Right cardiac atrium (tissue), 5 donors: ENCODE results near the gene ARMCX6. TPM values are rescaled to one million over a fixed set of nuclear protein-coding genes. Genes with fewer than 3 reads are reported as not detected.
"Not testable (repeated sequence)": the region's sequence is repeated elsewhere in the genome, so short reads cannot be mapped to it uniquely, and the experiment has no call there.

Experiments used
- ATAC-seq, 2 donors: fragments of 200-7000 bp; cut with Tn5 transposase; one replicate each; pipeline versions ENCODE4 v1.8.0 to v1.9.1; 2020; ENCODE audit warnings: moderate library complexity in 2 of 2, mild to moderate bottlenecking in 1 of 2
- DNase-seq, 3 donors: peaks; one replicate each; pipeline ENCODE4 v3.0.0-alpha.2; 2020
- H3K27ac ChIP-seq: one replicate; pipeline ENCODE4 v1.5.1; 2013; ENCODE audit warnings: mild to moderate bottlenecking, low read length, control low read depth, moderate library complexity
- H3K27me3 ChIP-seq: one replicate; pipeline ENCODE4 v1.6.1; 2013; ENCODE audit not compliant: control insufficient read depth, insufficient read depth
- H3K4me1 ChIP-seq: one replicate; pipeline ENCODE4 v1.6.1; 2013; ENCODE audit warnings: low read length; ENCODE audit not compliant: control insufficient read depth, insufficient read depth
- H3K4me3 ChIP-seq: one replicate; pipeline ENCODE4 v1.5.1; 2013; ENCODE audit warnings: low read length, control low read depth
- H3K9me3 ChIP-seq: one replicate; pipeline ENCODE4 v1.6.1; 2013; ENCODE audit warnings: low read length; ENCODE audit not compliant: control insufficient read depth
- WGBS: extraction: QIAGEN DNeasy Blood & Tissue Kit; methylation state at CpG from one replicate; pipeline ENCODE4 v1.1.7; 2013; 5-methylcytosine and 5-hydroxymethylcytosine counted together
- intact Hi-C, 4 donors: fragments of 100-400 bp; cut with DNase I; formaldehyde crosslinking; loops; one replicate each; pipeline versions ENCODE4 v1.11.0 to v1.14.0; 2022 to 2023
- long read RNA-seq, 4 donors: library from polyadenylated mRNA; unstranded; transcript quantifications; one replicate each; pipeline ENCODE4 v2.0.0, GENCODE V29; 2020 to 2021
- polyA plus RNA-seq: library from polyadenylated mRNA; stranded (reverse); fragments of 200-250 nt; gene quantifications from one replicate; pipeline ENCODE4 v1.2.3, GENCODE V29; 2013
- total RNA-seq, 4 donors: library from RNA; stranded (reverse); fragmentation: NEBNext Ultra II Directional; extraction: Animal tissue kit (Norgen Biotek cat#: 25700); gene quantifications; one replicate each; pipeline ENCODE4 v1.2.1, GENCODE V29; 2021
- donor health status: healthy with polysubstance abuse.
- donor health status: DM: no; HTN: yes; CAD: no.
- donor health status: DM: no; HTN: no; CAD: no.
- donor health status: DM: no; HTN: yes; CAD: no; lungs with severe emphysema.
- donor health status: DM: yes; HTN: yes; CAD: no.

ARMCX6 gene
- total RNA-seq (10 to 100 TPM; 27.6 to 45.3 (median 31.4) TPM), polyA plus RNA-seq (30.3 TPM)
- long read RNA-seq, donor 1, transcript ARMCX6-201 (3 exons, 1,846 nt) = major isoform, 18 of 28 reads
- long read RNA-seq, donor 1, partial matches to known transcripts = 8 of 28 reads
- long read RNA-seq, donor 1, other reads (novel, unspliced or antisense) = 1 of 28 reads
- long read RNA-seq, donor 2, transcript ARMCX6-201 (3 exons, 1,846 nt) = major isoform, 5 of 8 reads
- long read RNA-seq, donor 2, partial matches to known transcripts = 0 of 8 reads
- long read RNA-seq, donor 2, other reads (novel, unspliced or antisense) = 1 of 8 reads
- long read RNA-seq, donor 3, transcript ARMCX6-201 (3 exons, 1,846 nt) = major isoform, 15 of 28 reads
- long read RNA-seq, donor 3, transcript ARMCX6-206 (4 exons, 846 nt) = minor isoform, 5 of 28 reads
- long read RNA-seq, donor 3, partial matches to known transcripts = 0 of 28 reads
- long read RNA-seq, donor 3, other reads (novel, unspliced or antisense) = 6 of 28 reads
- long read RNA-seq, donor 4, transcript ARMCX6-201 (3 exons, 1,846 nt) = major isoform, 11 of 16 reads
- long read RNA-seq, donor 4, partial matches to known transcripts = 0 of 16 reads
- long read RNA-seq, donor 4, other reads (novel, unspliced or antisense) = 3 of 16 reads

DNA sequence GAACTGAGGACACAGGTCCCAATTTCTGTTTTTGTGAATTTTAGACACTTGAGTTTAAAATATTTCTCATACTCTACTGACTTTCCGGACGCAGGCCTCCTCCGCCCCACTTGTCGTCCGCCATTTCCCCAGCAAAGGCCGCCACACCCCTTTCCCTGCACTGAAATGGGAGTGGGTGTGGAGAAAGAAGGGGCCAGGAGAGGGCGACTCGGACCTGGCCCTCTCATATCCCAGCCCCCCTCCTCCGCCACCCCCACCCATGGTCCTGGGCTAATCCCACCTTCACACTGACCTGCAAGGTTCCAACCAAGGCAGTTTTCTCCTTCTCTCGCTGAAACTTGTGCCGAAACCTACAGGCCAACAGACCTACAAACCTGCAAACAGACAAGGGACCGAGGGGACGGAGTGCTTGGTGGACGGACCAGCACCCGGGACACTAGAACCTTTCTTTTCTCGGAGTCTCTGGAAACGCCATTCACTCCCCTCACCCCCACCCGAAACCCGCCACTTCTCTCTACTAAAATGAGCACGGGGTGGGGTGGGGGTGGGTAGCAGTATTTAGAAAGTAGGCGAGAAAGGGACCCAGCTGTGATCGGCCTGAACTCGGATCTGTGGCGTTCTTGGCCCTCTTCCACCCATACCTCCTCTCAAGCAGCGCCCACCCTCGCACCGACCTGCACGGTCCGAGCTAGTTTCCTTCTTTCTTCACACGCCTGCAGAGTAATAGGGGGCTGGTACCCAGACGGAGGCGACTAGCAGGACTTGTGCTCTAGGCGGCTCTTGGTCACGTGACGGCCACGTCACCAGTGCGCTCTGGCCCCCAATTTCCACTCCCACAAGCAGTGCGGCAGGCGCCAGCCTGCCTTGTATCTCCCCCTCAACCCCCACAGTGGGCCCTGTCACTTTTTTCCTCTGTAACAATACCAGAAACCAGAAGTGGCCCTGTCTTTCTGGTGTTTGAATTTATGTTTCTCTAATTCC, at the start of gene ARMCX6:
TSS of gene ARMCX6 (minus strand) at position 790 of the 981 bp plus-strand sequence. CDS start 1,380 bp downstream, outside the sequence.
- intact Hi-C loops = no loop called here
- peak; percentile 94 to 95 for ATAC-seq
- WGBS = under 1% methylated on average over 39 of the region's 39 CpGs
- no peaks in the 10 kb centered on the region for H3K27me3 ChIP-seq
- H3K27ac ChIP-seq = peak within 1 kb of the TSS; percentile 86
- no peaks in the 10 kb centered on the region for H3K9me3 ChIP-seq
- peaks cover 6% of the 10 kb centered on the region for H3K4me1 ChIP-seq
- DNase-seq = peak; percentile 83 to 94 (median 91)
- peak within 1 kb of the TSS; percentile 95 for H3K4me3 ChIP-seq

DNA sequence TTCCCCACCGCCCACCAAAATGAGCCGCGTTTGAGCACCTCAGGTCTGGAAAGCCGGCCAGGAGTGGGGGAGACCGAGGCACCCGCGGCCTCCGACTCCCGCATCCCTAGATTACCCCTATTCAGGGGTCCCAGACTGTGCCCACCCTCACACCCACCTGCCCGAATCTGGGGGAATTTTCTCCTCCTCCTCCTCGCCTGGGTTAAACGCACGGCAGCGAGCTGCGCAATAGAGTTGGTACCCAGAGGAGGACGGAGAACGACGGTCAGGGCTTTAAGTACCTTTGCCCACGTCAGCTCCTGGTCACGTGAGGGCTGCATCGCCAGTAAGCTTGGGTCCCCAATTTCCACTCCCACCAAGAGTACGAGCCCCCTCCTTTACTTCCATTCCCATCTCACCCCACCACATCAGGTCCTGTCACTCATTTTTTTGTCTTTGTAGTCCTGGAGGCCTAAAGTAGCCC, 41.8 kb upstream of the ARMCX6 start, which contains the start of gene ARMCX2:
TSS of gene ARMCX2 (minus strand) at position 250 of the 463 bp plus-strand sequence. CDS start 2,262 bp downstream, outside the sequence.
- under 1% methylated on average over 22 of the region's 22 CpGs for WGBS
- H3K9me3 ChIP-seq = no peaks in the 10 kb centered on the region
- ATAC-seq (peak; percentile 91 to 92), DNase-seq (peak; percentile 70 to 85 (median 83))
- no peaks in the 10 kb centered on the region for H3K27me3 ChIP-seq
- H3K4me3 ChIP-seq = peak within 1 kb of the TSS; percentile 89
- peaks cover 2% of the 10 kb centered on the region for H3K4me1 ChIP-seq
- peak within 1 kb of the TSS; percentile 61 for H3K27ac ChIP-seq
- intact Hi-C loops = no loop called here

- H3K27me3 ChIP-seq = no peaks in the 10 kb centered on the region
- H3K4me1 ChIP-seq = peaks cover 2% of the 10 kb centered on the region
- peak overlapping the region; percentile 89 for H3K4me3 ChIP-seq
- ATAC-seq (peak; percentile 90 to 92), DNase-seq (peak; percentile 79 to 92 (median 90))
- under 1% methylated on average over 38 of the region's 38 CpGs for WGBS
- intact Hi-C loops = no loop called here
- H3K27ac ChIP-seq = no peak overlapping the region
- no peaks in the 10 kb centered on the region for H3K9me3 ChIP-seq
These were observed 41.1 kb upstream of the ARMCX6 start for GRCh38 chrX:101658661-101659491.

- H3K27me3 ChIP-seq = no peaks in the 10 kb centered on the region
- no peak overlapping the region for H3K27ac ChIP-seq
- intact Hi-C loops = no loop called here
- H3K4me1 ChIP-seq = peaks cover 2% of the 10 kb centered on the region
- H3K4me3 ChIP-seq = no peak overlapping the region
- H3K9me3 ChIP-seq = no peaks in the 10 kb centered on the region
- no peak for ATAC-seq
- WGBS = 92% methylated on average over 12 of the region's 12 CpGs
- no peak for DNase-seq
These were observed 39.7 kb upstream of the ARMCX6 start for GRCh38 chrX:101657495-101657894.

GRCh38 chrX:101656817-101657216, 39.0 kb upstream of the ARMCX6 start:
- Histone ChIP-seq H3K27me3 (no peaks in the 10 kb centered on the region), H3K4me3 (no peak overlapping the region), H3K4me1 (peaks cover 2% of the 10 kb centered on the region), H3K27ac (no peak overlapping the region), H3K9me3 (no peaks in the 10 kb centered on the region)
- ATAC-seq = no peak
- 89% methylated on average over 13 of the region's 13 CpGs for WGBS
- peak in 1 of 3 donors; percentile 18 for DNase-seq
- intact Hi-C loops = no loop called here

DNA sequence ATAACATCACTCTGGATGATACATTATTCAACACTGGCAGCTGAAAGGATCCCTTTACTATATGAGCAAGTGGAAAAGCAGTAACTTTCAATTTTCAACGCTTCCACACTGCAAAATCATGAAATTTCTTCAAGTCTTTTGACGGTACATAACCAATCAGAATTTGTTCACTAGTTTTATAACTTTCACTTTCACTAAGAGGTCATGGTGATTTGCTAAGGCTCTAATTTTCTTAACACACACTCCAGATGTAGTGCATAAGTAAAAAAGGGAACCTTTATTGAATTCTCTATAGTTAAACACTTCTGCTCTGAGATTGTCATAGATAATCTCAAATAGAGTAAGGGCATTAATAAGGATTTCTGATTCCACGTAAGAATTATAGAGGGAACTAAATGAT, 37.7 kb upstream of the ARMCX6 start:
- peaks cover 2% of the 10 kb centered on the region for H3K4me1 ChIP-seq
- H3K27me3 ChIP-seq = no peaks in the 10 kb centered on the region
- H3K9me3 ChIP-seq = no peaks in the 10 kb centered on the region
- 66% methylated on average over 3 of the region's 3 CpGs for WGBS
- DNase-seq (no peak), ATAC-seq (no peak)
- intact Hi-C loops = no loop called here
- no peak overlapping the region for H3K4me3 ChIP-seq
- no peak overlapping the region for H3K27ac ChIP-seq

DNA sequence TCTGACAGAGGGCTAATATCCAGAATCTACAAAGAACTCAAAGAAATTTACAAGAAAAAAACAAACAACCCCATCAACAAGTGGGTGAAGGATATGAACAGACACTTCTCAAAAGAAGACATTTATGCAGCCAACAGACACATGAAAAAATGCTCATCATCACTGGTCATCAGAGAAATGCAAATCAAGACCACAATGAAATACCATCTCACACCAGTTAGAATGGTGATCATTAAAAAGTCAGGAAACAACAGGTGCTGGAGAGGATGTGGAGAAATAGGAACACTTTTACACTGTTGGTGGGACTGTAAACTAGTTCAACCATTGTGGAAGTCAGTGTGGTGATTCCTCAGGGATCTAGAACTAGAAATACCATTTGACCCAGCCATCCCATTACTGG, 29.9 kb upstream of the ARMCX6 start:
- H3K4me1 ChIP-seq, H3K4me3 ChIP-seq, H3K9me3 ChIP-seq, H3K27me3 ChIP-seq, intact Hi-C loops, H3K27ac ChIP-seq, DNase-seq, ATAC-seq: not testable (repeated sequence)

- no peaks in the 10 kb centered on the region for H3K9me3 ChIP-seq
- no peaks in the 10 kb centered on the region for H3K4me1 ChIP-seq
- ATAC-seq (no peak), DNase-seq (no peak)
- no peak overlapping the region for H3K4me3 ChIP-seq
- no peaks in the 10 kb centered on the region for H3K27me3 ChIP-seq
- H3K27ac ChIP-seq = no peak overlapping the region
- WGBS = 54% methylated on average over 1 of the region's 1 CpG
- intact Hi-C loops = no loop called here
These were observed 24.3 kb upstream of the ARMCX6 start for GRCh38 chrX:101642093-101642492.

- Histone ChIP-seq H3K27me3 (no peaks in the 10 kb centered on the region), H3K4me1 (no peaks in the 10 kb centered on the region), H3K27ac (no peak overlapping the region), H3K9me3 (no peaks in the 10 kb centered on the region), H3K4me3 (no peak overlapping the region)
- intact Hi-C loops = no loop called here
- DNase-seq (no peak), ATAC-seq (no peak)
These were observed 21.8 kb upstream of the ARMCX6 start for GRCh38 chrX:101639583-101639982.

- H3K4me3 ChIP-seq = no peak overlapping the region
- DNase-seq (no peak), ATAC-seq (no peak)
- H3K4me1 ChIP-seq = peaks cover 6% of the 10 kb centered on the region
- H3K27me3 ChIP-seq = no peaks in the 10 kb centered on the region
- H3K9me3 ChIP-seq = no peaks in the 10 kb centered on the region
- intact Hi-C loops = no loop called here
- no peak overlapping the region for H3K27ac ChIP-seq
These were observed 1.6 kb upstream of the ARMCX6 start for GRCh38 chrX:101619364-101619763.
